NOMO-1 treated with DMSO at 0.1 percent for 48 hours (cell line): ENCODE results near the gene DCAF4.
A peak's percentile ranks its signal among the peaks of the same experiment; 100 is the strongest.

ENCODE experiments used
- DNase-seq: peaks from one replicate; lab custom pipeline; 2025; ENCODE audit not compliant: unreplicated experiment; lab: John Stamatoyannopoulos, UW

Gene DCAF4

GRCh38 chr14:72926292-72927028 is at the start of gene DCAF4:
TSS of gene DCAF4 (plus strand) at chr14:72926464. CDS start at chr14:72937979, 11,515 bp downstream.
- DNase-seq: peak; percentile 99

GRCh38 chr14:72876710-72877063 is 49.6 kb upstream of the DCAF4 start:
- DNase-seq: no peak

GRCh38 chr14:72878746-72879145 is 47.5 kb upstream of the DCAF4 start:
- DNase-seq: no peak

- no peak for DNase-seq
These were observed 46.8 kb upstream of the DCAF4 start for GRCh38 chr14:72879431-72879830.

GRCh38 chr14:72880164-72880563 is 46.1 kb upstream of the DCAF4 start:
- no peak for DNase-seq

GRCh38 chr14:72880820-72881219 is 45.4 kb upstream of the DCAF4 start:
- DNase-seq: no peak

GRCh38 chr14:72881543-72881942 is 44.7 kb upstream of the DCAF4 start:
- DNase-seq: no peak

- no peak for DNase-seq
These were observed 44.2 kb upstream of the DCAF4 start for GRCh38 chr14:72882047-72882446.

GRCh38 chr14:72882463-72882862 is 43.8 kb upstream of the DCAF4 start:
- no peak for DNase-seq

- DNase-seq: no peak
These were observed 43.2 kb upstream of the DCAF4 start for GRCh38 chr14:72883109-72883508.

GRCh38 chr14:72883961-72884360 is 42.3 kb upstream of the DCAF4 start:
- no peak for DNase-seq

GRCh38 chr14:72884386-72884785 is 41.9 kb upstream of the DCAF4 start:
- DNase-seq: no peak

- no peak for DNase-seq
These were observed 38.8 kb upstream of the DCAF4 start for GRCh38 chr14:72887514-72887913.

GRCh38 chr14:72888192-72888591 is 38.1 kb upstream of the DCAF4 start:
- no peak for DNase-seq

- DNase-seq: no peak
These were observed 37.5 kb upstream of the DCAF4 start for GRCh38 chr14:72888636-72889201.

GRCh38 chr14:72889366-72889765 is 36.9 kb upstream of the DCAF4 start:
- no peak for DNase-seq

- no peak for DNase-seq
These were observed 34.6 kb upstream of the DCAF4 start for GRCh38 chr14:72891666-72892102.

- DNase-seq: no peak
These were observed 34.0 kb upstream of the DCAF4 start for GRCh38 chr14:72892103-72892878.

GRCh38 chr14:72892879-72893635 is 33.2 kb upstream of the DCAF4 start:
- no peak for DNase-seq

GRCh38 chr14:72893636-72894322 is 32.5 kb upstream of the DCAF4 start, which contains the start of gene DPF3:
TSS of gene DPF3 (minus strand) at chr14:72894101. CDS start at chr14:72894088, 13 bp downstream.
- DNase-seq: peak; percentile 94

GRCh38 chr14:72894323-72894622 is 32.0 kb upstream of the DCAF4 start:
- DNase-seq: no peak
